ENCODE measurements around the gene CKS1B. TPM values are rescaled to one million over a fixed set of nuclear protein-coding genes. Genes with fewer than 3 reads are reported as not detected.

The CKS1B gene
- total and polyA plus RNA-seq, 9 of the 15 experiments (the other 6 are each of a cell fraction or from before 2014, with no cell fraction given), result 215 to 1,103 (median 460) TPM

GRCh38 chr1:155001675-155002463, 27.4 kb downstream of the CKS1B start (continued):
- TF ChIP-seq, protein P1, sequence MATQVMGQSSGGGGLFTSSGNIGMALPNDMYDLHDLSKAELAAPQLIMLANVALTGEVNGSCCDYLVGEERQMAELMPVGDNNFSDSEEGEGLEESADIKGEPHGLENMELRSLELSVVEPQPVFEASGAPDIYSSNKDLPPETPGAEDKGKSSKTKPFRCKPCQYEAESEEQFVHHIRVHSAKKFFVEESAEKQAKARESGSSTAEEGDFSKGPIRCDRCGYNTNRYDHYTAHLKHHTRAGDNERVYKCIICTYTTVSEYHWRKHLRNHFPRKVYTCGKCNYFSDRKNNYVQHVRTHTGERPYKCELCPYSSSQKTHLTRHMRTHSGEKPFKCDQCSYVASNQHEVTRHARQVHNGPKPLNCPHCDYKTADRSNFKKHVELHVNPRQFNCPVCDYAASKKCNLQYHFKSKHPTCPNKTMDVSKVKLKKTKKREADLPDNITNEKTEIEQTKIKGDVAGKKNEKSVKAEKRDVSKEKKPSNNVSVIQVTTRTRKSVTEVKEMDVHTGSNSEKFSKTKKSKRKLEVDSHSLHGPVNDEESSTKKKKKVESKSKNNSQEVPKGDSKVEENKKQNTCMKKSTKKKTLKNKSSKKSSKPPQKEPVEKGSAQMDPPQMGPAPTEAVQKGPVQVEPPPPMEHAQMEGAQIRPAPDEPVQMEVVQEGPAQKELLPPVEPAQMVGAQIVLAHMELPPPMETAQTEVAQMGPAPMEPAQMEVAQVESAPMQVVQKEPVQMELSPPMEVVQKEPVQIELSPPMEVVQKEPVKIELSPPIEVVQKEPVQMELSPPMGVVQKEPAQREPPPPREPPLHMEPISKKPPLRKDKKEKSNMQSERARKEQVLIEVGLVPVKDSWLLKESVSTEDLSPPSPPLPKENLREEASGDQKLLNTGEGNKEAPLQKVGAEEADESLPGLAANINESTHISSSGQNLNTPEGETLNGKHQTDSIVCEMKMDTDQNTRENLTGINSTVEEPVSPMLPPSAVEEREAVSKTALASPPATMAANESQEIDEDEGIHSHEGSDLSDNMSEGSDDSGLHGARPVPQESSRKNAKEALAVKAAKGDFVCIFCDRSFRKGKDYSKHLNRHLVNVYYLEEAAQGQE (IDR thresholded peaks at IDR 0.05; ENCODE audit: borderline replicate concordance), result no peak; the same call in 1 of the 2 replicates
- TF ChIP-seq, protein P1 (CRISPR knock-in tag; IDR thresholded peaks at IDR 0.05; ENCODE audit: low read depth), result no peak
- TF ChIP-seq, protein P2, sequence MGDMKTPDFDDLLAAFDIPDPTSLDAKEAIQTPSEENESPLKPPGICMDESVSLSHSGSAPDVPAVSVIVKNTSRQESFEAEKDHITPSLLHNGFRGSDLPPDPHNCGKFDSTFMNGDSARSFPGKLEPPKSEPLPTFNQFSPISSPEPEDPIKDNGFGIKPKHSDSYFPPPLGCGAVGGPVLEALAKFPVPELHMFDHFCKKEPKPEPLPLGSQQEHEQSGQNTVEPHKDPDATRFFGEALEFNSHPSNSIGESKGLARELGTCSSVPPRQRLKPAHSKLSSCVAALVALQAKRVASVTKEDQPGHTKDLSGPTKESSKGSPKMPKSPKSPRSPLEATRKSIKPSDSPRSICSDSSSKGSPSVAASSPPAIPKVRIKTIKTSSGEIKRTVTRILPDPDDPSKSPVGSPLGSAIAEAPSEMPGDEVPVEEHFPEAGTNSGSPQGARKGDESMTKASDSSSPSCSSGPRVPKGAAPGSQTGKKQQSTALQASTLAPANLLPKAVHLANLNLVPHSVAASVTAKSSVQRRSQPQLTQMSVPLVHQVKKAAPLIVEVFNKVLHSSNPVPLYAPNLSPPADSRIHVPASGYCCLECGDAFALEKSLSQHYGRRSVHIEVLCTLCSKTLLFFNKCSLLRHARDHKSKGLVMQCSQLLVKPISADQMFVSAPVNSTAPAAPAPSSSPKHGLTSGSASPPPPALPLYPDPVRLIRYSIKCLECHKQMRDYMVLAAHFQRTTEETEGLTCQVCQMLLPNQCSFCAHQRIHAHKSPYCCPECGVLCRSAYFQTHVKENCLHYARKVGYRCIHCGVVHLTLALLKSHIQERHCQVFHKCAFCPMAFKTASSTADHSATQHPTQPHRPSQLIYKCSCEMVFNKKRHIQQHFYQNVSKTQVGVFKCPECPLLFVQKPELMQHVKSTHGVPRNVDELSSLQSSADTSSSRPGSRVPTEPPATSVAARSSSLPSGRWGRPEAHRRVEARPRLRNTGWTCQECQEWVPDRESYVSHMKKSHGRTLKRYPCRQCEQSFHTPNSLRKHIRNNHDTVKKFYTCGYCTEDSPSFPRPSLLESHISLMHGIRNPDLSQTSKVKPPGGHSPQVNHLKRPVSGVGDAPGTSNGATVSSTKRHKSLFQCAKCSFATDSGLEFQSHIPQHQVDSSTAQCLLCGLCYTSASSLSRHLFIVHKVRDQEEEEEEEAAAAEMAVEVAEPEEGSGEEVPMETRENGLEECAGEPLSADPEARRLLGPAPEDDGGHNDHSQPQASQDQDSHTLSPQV (IDR thresholded peaks at IDR 0.05), result no peak
- TF ChIP-seq MYNN (IDR thresholded peaks at IDR 0.05) (no peak), MYNN (CRISPR knock-in tag; IDR thresholded peaks at IDR 0.05) (no peak), POLR2H (tag; IDR thresholded peaks at IDR 0.05; ENCODE audit: low read depth) (no peak), SAFB (IDR thresholded peaks at IDR 0.05; ENCODE audit: borderline replicate concordance, low read depth, low read length) (peak; percentile 100), ZBED1 (IDR thresholded peaks at IDR 0.05) (no peak), ZKSCAN3 (CRISPR knock-in tag; IDR thresholded peaks at IDR 0.05) (no peak), ZNF830 (CRISPR knock-in tag; IDR thresholded peaks at IDR 0.05) (no peak), NR1H2 (CRISPR knock-in tag; IDR thresholded peaks at IDR 0.05) (no peak), ZNF57 (CRISPR knock-in tag; IDR thresholded peaks at IDR 0.05) (no peak), RAD51 (IDR thresholded peaks at IDR 0.05; ENCODE audit: borderline replicate concordance, low read depth) (no peak), ELK1 (CRISPR knock-in tag; IDR thresholded peaks at IDR 0.05) (no peak), PHF20 (IDR thresholded peaks at IDR 0.05; ENCODE audit: partially characterized antibody) (peak; percentile 28)
